Sigmoid colon (tissue), 4 donors: ENCODE measurements around the gene UBE2Q1.

ENCODE experiments used
- CTCF ChIP-seq, 4 experiments: fragments of 450-650 bp in 3 of 4; fragments of 200-600 bp in 1 of 4; IDR thresholded peaks; one replicate each; pipeline ENCODE4 v1.5.1; 2016 to 2019; ENCODE audit warnings: antibody characterized with exemption in 4 of 4, mild to moderate bottlenecking in 3 of 4, moderate library complexity in 2 of 4
- POLR2AphosphoS5 ChIP-seq, 4 donors: sonication (generic); formaldehyde crosslinking; IDR thresholded peaks; one replicate each; pipeline ENCODE4 v1.6.1; 2017; ENCODE audit warnings: antibody characterized with exemption in 4 of 4

GRCh38 chr1:154517661-154518060, 40.8 kb downstream of the UBE2Q1 start:
- no peak for TF ChIP-seq CTCF (IDR thresholded peaks at IDR 0.05)
- TF ChIP-seq POLR2AphosphoS5 (IDR thresholded peaks at IDR 0.05): no peak
